SK-N-SH (cell line): ENCODE measurements around the gene CCDC102A. TPM values are rescaled to one million over a fixed set of nuclear protein-coding genes. Genes with fewer than 3 reads are reported as not detected.

Experiments used
- CTCF ChIA-PET: fragments of 300-600, 350-600 bp; formaldehyde crosslinking; extraction: SDS; loops from one replicate; lab custom pipeline; 2021; lab: Yijun Ruan, JAX
- POLR2A ChIA-PET: fragments of 350-600 bp; sonication (Branson Sonifier 250); formaldehyde crosslinking; extraction: SDS; loops from one replicate; lab custom pipeline; 2020; ENCODE audit warnings: antibody characterized with exemption, inconsistent platforms; lab: Yijun Ruan, JAX
- DNase-seq: peaks from one replicate; pipeline ENCODE4 v3.0.0; 2012
- H2AFZ ChIP-seq: fragments of 200-600 bp; sonication (generic); 2 replicates; pipeline ENCODE4 v1.8.1; 2016; ENCODE audit warnings: antibody characterized with exemption, mild to moderate bottlenecking, low read depth
- H3F3A ChIP-seq: fragments of 200-600 bp; sonication (generic); replicated peaks from 2 replicates; pipeline ENCODE3; 2016; ENCODE audit warnings: antibody characterized with exemption, mild to moderate bottlenecking; ENCODE audit not compliant: insufficient read depth
- H3K27ac ChIP-seq, 2 experiments: fragments of 200-500 bp in 1 of 2; fragments of 200-600 bp in 1 of 2; sonication (Bioruptor generic) in 1 of 2; sonication (generic), shearing (Covaris generic) in 1 of 2; 2 replicates each; pipeline versions ENCODE4 v1.5.1 to v1.6.1; 2014 to 2016; ENCODE audit warnings: low read depth in 2 of 2, inconsistent platforms in 1 of 2, low read length in 1 of 2, mild to moderate bottlenecking in 1 of 2, mixed read lengths in 1 of 2
- H3K27me3 ChIP-seq: fragments of 200-600 bp; sonication (generic), shearing (Covaris generic); 2 replicates; pipeline ENCODE4 v1.6.1; 2016; ENCODE audit warnings: mixed run types; ENCODE audit not compliant: insufficient read depth
- H3K36me3 ChIP-seq, 2 experiments: fragments of 200-500 bp in 1 of 2; fragments of 200-600 bp in 1 of 2; sonication (Bioruptor generic) in 1 of 2; sonication (generic) in 1 of 2; replicated peaks in 1 of 2; 2 replicates each; pipeline versions ENCODE3 to v1.5.1; 2014 to 2016; ENCODE audit warnings: low read length in 1 of 2, mild to moderate bottlenecking in 1 of 2; ENCODE audit not compliant: insufficient read depth in 2 of 2, control insufficient read depth in 1 of 2
- H3K4me1 ChIP-seq, 2 experiments: fragments of 200-500 bp in 1 of 2; fragments of 200-600 bp in 1 of 2; sonication (Bioruptor generic) in 1 of 2; sonication (generic), shearing (Covaris generic) in 1 of 2; 2 replicates each; pipeline versions ENCODE4 v1.5.1 to v1.6.1; 2014 to 2016; ENCODE audit warnings: low read depth in 1 of 2, low read length in 1 of 2, mixed run types in 1 of 2; ENCODE audit not compliant: insufficient read depth in 2 of 2, control insufficient read depth in 1 of 2
- H3K4me2 ChIP-seq: fragments of 200-600 bp; sonication (generic), shearing (Covaris generic); 2 replicates; pipeline ENCODE4 v1.6.1; 2017; ENCODE audit warnings: mixed run types
- H3K4me3 ChIP-seq, 2 experiments: fragments of 200-500 bp in 1 of 2; fragments of 200-600 bp in 1 of 2; sonication (Bioruptor generic) in 1 of 2; sonication (generic), shearing (Covaris generic) in 1 of 2; 2 replicates each; pipeline versions ENCODE4 v1.5.1 to v1.8.1; 2014 to 2016; ENCODE audit warnings: low read depth in 2 of 2, inconsistent platforms in 1 of 2, low read length in 1 of 2, mild to moderate bottlenecking in 1 of 2, mixed read lengths in 1 of 2, moderate library complexity in 1 of 2
- H3K79me2 ChIP-seq: fragments of 200-600 bp; sonication (generic); 2 replicates; pipeline ENCODE4 v1.8.1; 2017; ENCODE audit warnings: mild to moderate bottlenecking; ENCODE audit not compliant: insufficient read depth
- H3K9ac ChIP-seq: fragments of 200-600 bp; sonication (generic); 2 replicates; pipeline ENCODE4 v1.6.1; 2017; ENCODE audit warnings: mixed run types
- H3K9me2 ChIP-seq: fragments of 200-600 bp; sonication (generic); 2 replicates; pipeline ENCODE4 v1.6.1; 2017; ENCODE audit warnings: mixed run types
- H3K9me3 ChIP-seq: fragments of 200-600 bp; sonication (generic); 2 replicates; pipeline ENCODE4 v1.6.1; 2017; ENCODE audit warnings: mixed run types, mild to moderate bottlenecking, moderate library complexity
- H4K20me1 ChIP-seq: fragments of 200-600 bp; sonication (generic); 2 replicates; pipeline ENCODE4 v1.6.1; 2017; ENCODE audit warnings: mild to moderate bottlenecking, mixed run types; ENCODE audit not compliant: insufficient read depth
- ELF1 ChIP-seq: IDR thresholded peaks from 2 replicates; pipeline ENCODE4 v1.4.0; 2012
- FOXM1 ChIP-seq: IDR thresholded peaks from 2 replicates; pipeline ENCODE4 v1.4.0; 2012; ENCODE audit warnings: low read depth, mild to moderate bottlenecking
- GABPA ChIP-seq: IDR thresholded peaks from 2 replicates; pipeline ENCODE4 v1.4.0; 2012; ENCODE audit warnings: low read depth, mild to moderate bottlenecking
- IRF3 ChIP-seq: fragments of 150-350 bp; IDR thresholded peaks from 2 replicates; pipeline ENCODE4 v1.6.1; 2016; ENCODE audit warnings: mild to moderate bottlenecking, low read depth, low read length
- JUND ChIP-seq: IDR thresholded peaks from 2 replicates; pipeline ENCODE4 v1.4.0; 2012
- MEF2A ChIP-seq: IDR thresholded peaks from 2 replicates; pipeline ENCODE4 v1.4.0; 2012; ENCODE audit warnings: low read depth, borderline replicate concordance
- NFIC ChIP-seq: IDR thresholded peaks from 2 replicates; pipeline ENCODE4 v1.4.0; 2012; ENCODE audit warnings: borderline replicate concordance
- NRF1 ChIP-seq: IDR thresholded peaks from 2 replicates; pipeline ENCODE4 v1.6.1; 2012; ENCODE audit warnings: low read depth, mild to moderate bottlenecking, low read length
- POLR2AphosphoS5 ChIP-seq: IDR thresholded peaks from 2 replicates; pipeline ENCODE4 v1.6.1; 2012; ENCODE audit warnings: low read depth, low read length
- RCOR1 ChIP-seq: fragments of 150-350 bp; IDR thresholded peaks from 2 replicates; pipeline ENCODE4 v1.6.1; 2017; ENCODE audit warnings: antibody characterized with exemption, low read length
- SIN3A ChIP-seq: IDR thresholded peaks from 2 replicates; pipeline ENCODE4 v1.6.1; 2012; ENCODE audit warnings: low read depth, mild to moderate bottlenecking, low read length, moderate library complexity, borderline replicate concordance
- TAF1 ChIP-seq: IDR thresholded peaks from 2 replicates; pipeline ENCODE4 v1.6.1; 2012; ENCODE audit warnings: low read depth, mild to moderate bottlenecking, low read length, moderate library complexity, borderline replicate concordance
- TCF12 ChIP-seq: IDR thresholded peaks from 2 replicates; pipeline ENCODE4 v1.4.0; 2012
- WGBS: methylation state at CpG from one replicate; pipeline ENCODE4 v1.1.6; 2017; ENCODE audit warnings: low lambda C conversion rate; 5-methylcytosine and 5-hydroxymethylcytosine counted together
- polyA plus RNA-seq, 3 experiments: library from polyadenylated mRNA; depleted of rRNA; stranded (reverse); fragments of >200 nt; gene quantifications; 2 replicates each; pipeline ENCODE4 v1.2.3, GENCODE V29; 2012

Gene CCDC102A
- polyA plus RNA-seq, 1 of the 3 experiments (the other 2 are of a cell fraction), result 26.2 TPM

GRCh38 chr16:57478396-57479204, 57.8 kb downstream of the CCDC102A start:
- Histone ChIP-seq H3K4me2 (peak overlapping the region; percentile 86), H4K20me1 (0 out of 2 replicates have a peak, but pooled peaks cover 6% of the 10 kb centered on the region), H3K4me3 (peak overlapping the region; percentile 48 to 58), H3K27me3 (no peaks in the 10 kb centered on the region), H3K79me2 (peaks cover 7% of the 10 kb centered on the region; the same call in 1 of the 2 replicates), H3F3A (peaks cover 5% of the 10 kb centered on the region), H3K9ac (no peak overlapping the region), H3K4me1 (peaks cover 14 to 86% of the 10 kb centered on the region in 2 experiments; a peak in 3 of 4 replicates), H2AFZ (no peak overlapping the region), H3K36me3 (peaks cover 0 to 13% of the 10 kb centered on the region in 2 experiments), H3K9me3 (no peaks in the 10 kb centered on the region), H3K27ac (peak overlapping the region in 1 of 2 experiments; percentile 90; a peak in 2 of 4 replicates), H3K9me2 (no peaks in the 10 kb centered on the region)
- POLR2A ChIA-PET, result interaction anchor here (0.8 to 10.0 kb wide), 4 partner anchors 16 to 101 kb away, joined by 3 to 152 read pairs (median 7); partner anchors contain the start of gene POLR2C
- TF ChIP-seq NRF1, result no peak
- no peak for TF ChIP-seq RCOR1
- TF ChIP-seq NFIC, result no peak
- TF ChIP-seq GABPA, result no peak
- no peak for TF ChIP-seq FOXM1
- TF ChIP-seq JUND, result no peak
- TF ChIP-seq TCF12, result no peak
- TF ChIP-seq POLR2AphosphoS5, result no peak
- TF ChIP-seq SIN3A, result no peak
- TF ChIP-seq MEF2A, result no peak
- CTCF ChIA-PET, result interaction anchor here (0.5 to 21.0 kb wide), 7 partner anchors 8 to 178 kb away, joined by 3 to 354 read pairs (median 4); partner anchors contain the start of gene POLR2C
- 50% methylated on average over 11 of the region's 15 CpGs for WGBS
- DNase-seq, result no peak

GRCh38 chr16:57477531-57478202, 58.7 kb downstream of the CCDC102A start:
- H3K9ac ChIP-seq, result no peak overlapping the region

More at GRCh38 chr16:57477531-57478202, 58.7 kb downstream of the CCDC102A start:
- H3K27ac ChIP-seq, result peak overlapping the region in 1 of 2 experiments; percentile 90; a peak in 2 of 4 replicates
- POLR2A ChIA-PET, result no interaction called here
- peaks cover 0 to 22% of the 10 kb centered on the region in 2 experiments for H3K36me3 ChIP-seq
- CTCF ChIA-PET, result interaction anchor here (1.2 to 21.0 kb wide), 3 partner anchors 14 to 49 kb away, joined by 4 to 354 read pairs (median 58); partner anchors contain the start of gene POLR2C
- H4K20me1 ChIP-seq, result 0 out of 2 replicates have a peak, but pooled peaks cover 6% of the 10 kb centered on the region
- TF ChIP-seq JUND (no peak), ELF1 (no peak), IRF3 (no peak), TAF1 (no peak)
- H2AFZ ChIP-seq, result no peak overlapping the region
- H3F3A ChIP-seq, result peaks cover 5% of the 10 kb centered on the region
- peaks cover 14 to 86% of the 10 kb centered on the region in 2 experiments; a peak in 3 of 4 replicates for H3K4me1 ChIP-seq
- H3K4me2 ChIP-seq, result no peak overlapping the region
- DNase-seq, result peak; percentile 30
- H3K4me3 ChIP-seq, result no peak overlapping the region; a peak in 1 of 4 replicates
- no peaks in the 10 kb centered on the region for H3K9me3 ChIP-seq
- H3K27me3 ChIP-seq, result no peaks in the 10 kb centered on the region
- WGBS, result 72% methylated on average over 8 of the region's 9 CpGs
- no peaks in the 10 kb centered on the region for H3K9me2 ChIP-seq
- peaks cover 7% of the 10 kb centered on the region; the same call in 1 of the 2 replicates for H3K79me2 ChIP-seq
